GM23338 (cell line): ENCODE results near the gene ITGB2.

Experiments
- CREB1 ChIP-seq: fragments of 250-450 bp; sonication (Bioruptor Pico); IDR thresholded peaks from 2 replicates; pipeline ENCODE4 v1.5.0; 2020; ENCODE audit warnings: low read depth, mild to moderate bottlenecking, moderate library complexity
- EZH2 ChIP-seq: fragments of 200-600 bp; sonication (generic); IDR thresholded peaks from one replicate; pipeline ENCODE4 v1.8.0; 2017; ENCODE audit warnings: antibody characterized with exemption, mild to moderate bottlenecking, low read depth; ENCODE audit not compliant: unreplicated experiment
- EZH2phosphoT487 ChIP-seq: fragments of 200-600 bp; sonication (generic); IDR thresholded peaks from one replicate; pipeline ENCODE4 v1.8.1; 2018; ENCODE audit warnings: antibody characterized with exemption; ENCODE audit not compliant: unreplicated experiment
- JUNB ChIP-seq: IDR thresholded peaks from one replicate; pipeline ENCODE4 v1.6.1; 2016; ENCODE audit warnings: antibody characterized with exemption; ENCODE audit not compliant: unreplicated experiment
- NANOG ChIP-seq: IDR thresholded peaks from 2 replicates; pipeline ENCODE4 v1.6.1; 2016; ENCODE audit warnings: antibody characterized with exemption, borderline replicate concordance
- POLR2AphosphoS5 ChIP-seq: IDR thresholded peaks from 2 replicates; pipeline ENCODE4 v1.6.1; 2016; ENCODE audit warnings: antibody characterized with exemption, low read depth
- ZNF331 ChIP-seq: fragments of 250-450 bp; sonication (Bioruptor Pico); IDR thresholded peaks from 2 replicates; pipeline ENCODE4 v1.5.0; 2020; ENCODE audit warnings: low read depth, mild to moderate bottlenecking, moderate library complexity
- TF ChIP-seq, protein P1 (sequence below), 2 experiments: fragments of 200-600 bp in 1 of 2; sonication (generic) in 1 of 2; conservative IDR thresholded peaks; 2 replicates each; pipeline versions ENCODE4 v1.5.1 to v1.6.1; 2016 to 2017; ENCODE audit warnings: antibody characterized with exemption in 2 of 2, low read depth in 2 of 2, mild to moderate bottlenecking in 2 of 2, moderate library complexity in 1 of 2
- TF ChIP-seq, protein P2 (sequence below): IDR thresholded peaks from one replicate; pipeline ENCODE4 v1.6.1; 2018; ENCODE audit warnings: antibody characterized with exemption; ENCODE audit not compliant: unreplicated experiment
- TF ChIP-seq, protein P3 (sequence below): IDR thresholded peaks from 2 replicates; pipeline ENCODE4 v1.6.1; 2016; ENCODE audit warnings: antibody characterized with exemption

DNA sequence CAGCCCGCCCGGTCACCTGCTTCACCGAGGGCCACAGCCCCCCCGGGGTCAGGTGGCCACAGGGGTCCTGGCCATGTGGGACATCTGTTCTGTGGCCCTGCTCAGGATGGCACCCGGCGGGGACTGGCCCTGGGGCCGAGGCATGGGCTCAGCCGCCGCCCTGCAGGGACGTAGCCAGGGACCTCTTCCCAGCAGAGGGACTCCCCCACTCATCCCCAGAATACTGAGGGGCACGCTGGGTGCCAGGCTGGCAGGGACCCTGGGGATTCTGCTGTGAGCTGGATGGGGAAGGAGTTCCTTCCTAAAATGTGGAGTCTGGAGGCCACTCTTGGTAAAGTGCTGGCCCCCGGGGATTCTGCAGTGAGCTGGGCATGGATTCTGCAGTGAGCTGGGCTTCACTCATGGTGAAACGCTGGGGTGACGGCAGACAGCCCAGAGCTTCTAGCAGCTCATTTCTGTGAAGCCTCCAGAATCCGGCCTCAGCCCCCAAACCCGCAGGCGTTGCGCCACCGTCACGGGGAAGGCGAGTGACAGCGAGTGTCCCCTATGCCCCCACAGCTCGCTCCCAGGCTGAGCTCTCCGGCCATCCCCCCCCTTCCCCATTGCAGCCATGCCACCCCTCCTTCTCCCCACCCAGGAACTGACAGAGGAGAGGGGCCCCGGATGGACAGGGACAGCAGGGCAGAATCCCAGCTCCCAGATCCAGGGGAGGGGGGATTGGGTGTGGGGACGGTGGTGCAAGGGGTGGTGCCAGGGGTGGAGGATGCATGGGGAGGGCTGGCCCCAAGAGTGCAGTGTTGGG is 1.4 kb downstream of the ITGB2 start:
- TF ChIP-seq EZH2 (no peak), ZNF331 (no peak), POLR2AphosphoS5 (no peak), CREB1 (CRISPR knock-in tag) (no peak), JUNB (no peak), EZH2phosphoT487 (no peak), NANOG (no peak)
- TF ChIP-seq, protein P1, sequence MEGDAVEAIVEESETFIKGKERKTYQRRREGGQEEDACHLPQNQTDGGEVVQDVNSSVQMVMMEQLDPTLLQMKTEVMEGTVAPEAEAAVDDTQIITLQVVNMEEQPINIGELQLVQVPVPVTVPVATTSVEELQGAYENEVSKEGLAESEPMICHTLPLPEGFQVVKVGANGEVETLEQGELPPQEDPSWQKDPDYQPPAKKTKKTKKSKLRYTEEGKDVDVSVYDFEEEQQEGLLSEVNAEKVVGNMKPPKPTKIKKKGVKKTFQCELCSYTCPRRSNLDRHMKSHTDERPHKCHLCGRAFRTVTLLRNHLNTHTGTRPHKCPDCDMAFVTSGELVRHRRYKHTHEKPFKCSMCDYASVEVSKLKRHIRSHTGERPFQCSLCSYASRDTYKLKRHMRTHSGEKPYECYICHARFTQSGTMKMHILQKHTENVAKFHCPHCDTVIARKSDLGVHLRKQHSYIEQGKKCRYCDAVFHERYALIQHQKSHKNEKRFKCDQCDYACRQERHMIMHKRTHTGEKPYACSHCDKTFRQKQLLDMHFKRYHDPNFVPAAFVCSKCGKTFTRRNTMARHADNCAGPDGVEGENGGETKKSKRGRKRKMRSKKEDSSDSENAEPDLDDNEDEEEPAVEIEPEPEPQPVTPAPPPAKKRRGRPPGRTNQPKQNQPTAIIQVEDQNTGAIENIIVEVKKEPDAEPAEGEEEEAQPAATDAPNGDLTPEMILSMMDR (conservative IDR thresholded peaks at IDR 0.05; ENCODE audit: low read depth in 2 of 2): no peak
- TF ChIP-seq, protein P2, sequence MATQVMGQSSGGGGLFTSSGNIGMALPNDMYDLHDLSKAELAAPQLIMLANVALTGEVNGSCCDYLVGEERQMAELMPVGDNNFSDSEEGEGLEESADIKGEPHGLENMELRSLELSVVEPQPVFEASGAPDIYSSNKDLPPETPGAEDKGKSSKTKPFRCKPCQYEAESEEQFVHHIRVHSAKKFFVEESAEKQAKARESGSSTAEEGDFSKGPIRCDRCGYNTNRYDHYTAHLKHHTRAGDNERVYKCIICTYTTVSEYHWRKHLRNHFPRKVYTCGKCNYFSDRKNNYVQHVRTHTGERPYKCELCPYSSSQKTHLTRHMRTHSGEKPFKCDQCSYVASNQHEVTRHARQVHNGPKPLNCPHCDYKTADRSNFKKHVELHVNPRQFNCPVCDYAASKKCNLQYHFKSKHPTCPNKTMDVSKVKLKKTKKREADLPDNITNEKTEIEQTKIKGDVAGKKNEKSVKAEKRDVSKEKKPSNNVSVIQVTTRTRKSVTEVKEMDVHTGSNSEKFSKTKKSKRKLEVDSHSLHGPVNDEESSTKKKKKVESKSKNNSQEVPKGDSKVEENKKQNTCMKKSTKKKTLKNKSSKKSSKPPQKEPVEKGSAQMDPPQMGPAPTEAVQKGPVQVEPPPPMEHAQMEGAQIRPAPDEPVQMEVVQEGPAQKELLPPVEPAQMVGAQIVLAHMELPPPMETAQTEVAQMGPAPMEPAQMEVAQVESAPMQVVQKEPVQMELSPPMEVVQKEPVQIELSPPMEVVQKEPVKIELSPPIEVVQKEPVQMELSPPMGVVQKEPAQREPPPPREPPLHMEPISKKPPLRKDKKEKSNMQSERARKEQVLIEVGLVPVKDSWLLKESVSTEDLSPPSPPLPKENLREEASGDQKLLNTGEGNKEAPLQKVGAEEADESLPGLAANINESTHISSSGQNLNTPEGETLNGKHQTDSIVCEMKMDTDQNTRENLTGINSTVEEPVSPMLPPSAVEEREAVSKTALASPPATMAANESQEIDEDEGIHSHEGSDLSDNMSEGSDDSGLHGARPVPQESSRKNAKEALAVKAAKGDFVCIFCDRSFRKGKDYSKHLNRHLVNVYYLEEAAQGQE: no peak
- TF ChIP-seq, protein P3, sequence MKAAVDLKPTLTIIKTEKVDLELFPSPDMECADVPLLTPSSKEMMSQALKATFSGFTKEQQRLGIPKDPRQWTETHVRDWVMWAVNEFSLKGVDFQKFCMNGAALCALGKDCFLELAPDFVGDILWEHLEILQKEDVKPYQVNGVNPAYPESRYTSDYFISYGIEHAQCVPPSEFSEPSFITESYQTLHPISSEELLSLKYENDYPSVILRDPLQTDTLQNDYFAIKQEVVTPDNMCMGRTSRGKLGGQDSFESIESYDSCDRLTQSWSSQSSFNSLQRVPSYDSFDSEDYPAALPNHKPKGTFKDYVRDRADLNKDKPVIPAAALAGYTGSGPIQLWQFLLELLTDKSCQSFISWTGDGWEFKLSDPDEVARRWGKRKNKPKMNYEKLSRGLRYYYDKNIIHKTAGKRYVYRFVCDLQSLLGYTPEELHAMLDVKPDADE: no peak
